A673 (cell line): ENCODE data around the gene MST1R. TPM values are rescaled to one million over a fixed set of nuclear protein-coding genes. Genes with fewer than 3 reads are reported as not detected.

Experiments used
- Bru-seq: library from RNA; stranded (reverse); fragments of 400-500 nt; gene quantifications from one replicate; lab custom pipeline; 2021; lab: Mats Ljungman, UMichigan
- BruChase-seq, 2 experiments: library from RNA; stranded (reverse); fragments of 400-500 nt; gene quantifications; one replicate each; lab custom pipeline; 2021; lab: Mats Ljungman, UMichigan
- BruUV-seq: library from RNA; stranded (reverse); fragments of 400-500 nt; replicated peaks from 2 replicates; lab custom pipeline; 2021; lab: Mats Ljungman, UMichigan
- CTCF ChIA-PET: fragments of 300-600 bp; sonication (Branson Sonifier 250); formaldehyde crosslinking; loops from one replicate; lab custom pipeline; 2022; ENCODE audit warnings: antibody characterized with exemption; lab: Charles Lee
- POLR2A ChIA-PET: fragments of 300-600 bp; sonication (Branson Sonifier 250); formaldehyde crosslinking; loops from one replicate; lab custom pipeline; 2022; ENCODE audit warnings: antibody characterized with exemption; ENCODE audit not compliant: low non-redundant PET; lab: Charles Lee
- DNase-seq: peaks from one replicate; pipeline ENCODE4 v3.0.0-alpha.2; 2015; ENCODE audit warnings: low spot score
- H3K27ac ChIP-seq: fragments of 200-600 bp; sonication (generic); 2 replicates; pipeline ENCODE4 v1.5.1; 2016; ENCODE audit warnings: mixed run types, low read depth, mild to moderate bottlenecking, mixed read lengths, antibody characterized with exemption, low read length; ENCODE audit not compliant: poor library complexity, severe bottlenecking
- H3K27me3 ChIP-seq: fragments of 200-600 bp; sonication (generic); replicated peaks from 2 replicates; pipeline ENCODE4 v1.6.1; 2017; ENCODE audit warnings: mixed run types, low read depth, mild to moderate bottlenecking, mixed read lengths, antibody characterized with exemption, low read length; ENCODE audit not compliant: insufficient read depth, poor library complexity
- H3K36me3 ChIP-seq: fragments of 200-600 bp; sonication (generic); 2 replicates; pipeline ENCODE4 v1.6.1; 2016; ENCODE audit warnings: mixed run types, mild to moderate bottlenecking, mixed read lengths, antibody characterized with exemption, low read length; ENCODE audit not compliant: insufficient read depth, poor library complexity, severe bottlenecking
- H3K4me1 ChIP-seq: fragments of 200-600 bp; sonication (generic); 2 replicates; pipeline ENCODE4 v1.6.1; 2017; ENCODE audit warnings: mixed run types, mild to moderate bottlenecking, mixed read lengths, antibody characterized with exemption, low read length; ENCODE audit not compliant: insufficient read depth, poor library complexity, severe bottlenecking
- H3K4me3 ChIP-seq: fragments of 200-600 bp; sonication (generic); 2 replicates; pipeline ENCODE4 v1.5.1; 2016; ENCODE audit warnings: low read depth, mixed run types, mild to moderate bottlenecking, mixed read lengths, low read length; ENCODE audit not compliant: poor library complexity, severe bottlenecking
- H3K9me3 ChIP-seq: fragments of 200-600 bp; sonication (generic); 2 replicates; pipeline ENCODE4 v1.6.1; 2016; ENCODE audit warnings: mixed run types, low read depth, mild to moderate bottlenecking, mixed read lengths, antibody characterized with exemption, low read length; ENCODE audit not compliant: poor library complexity, severe bottlenecking
- CTCF ChIP-seq: fragments of 300-800, 200-600 bp; sonication (generic); conservative IDR thresholded peaks from 2 replicates; pipeline ENCODE4 v1.5.1; 2017; ENCODE audit warnings: low read depth, mild to moderate bottlenecking, antibody characterized with exemption, low read length, moderate library complexity, mixed read lengths
- EZH2 ChIP-seq: fragments of 200-600 bp; sonication (generic); IDR thresholded peaks from 2 replicates; pipeline ENCODE4 v1.6.1; 2017; ENCODE audit warnings: borderline replicate concordance, low read depth, mild to moderate bottlenecking, mixed read lengths, antibody characterized with exemption, low read length; ENCODE audit not compliant: poor library complexity, severe bottlenecking
- intact Hi-C: fragments of 100-400 bp; cut with micrococcal nuclease; formaldehyde crosslinking; loops from one replicate; pipeline ENCODE4 v1.10.0; 2022; ENCODE audit not compliant: unreplicated experiment
- long read RNA-seq: library from polyadenylated mRNA; stranded (forward); transcript quantifications from one replicate; pipeline ENCODE4 v2.0.0, GENCODE V29; 2022
- total RNA-seq: library from RNA; stranded (reverse); gene quantifications from 2 replicates; pipeline ENCODE4 v1.2.3, GENCODE V29; 2021

Gene MST1R
- total RNA-seq, result not detected in 2 replicates
- Bru-seq, nascent RNA, result percentile 13 among the genes with signal in this experiment
- BruChase-seq, experiment 1, labeled RNA remaining after a 2-hour chase, result percentile 9 among the genes with signal in this experiment
- BruChase-seq, experiment 2, labeled RNA remaining after a 6-hour chase, result percentile 5 among the genes with signal in this experiment
- long read RNA-seq, result 0 reads

- TF ChIP-seq CTCF, result no peak
- TF ChIP-seq EZH2, result no peak
- CTCF ChIA-PET, result interaction anchor here (0.5 kb wide), 1 partner anchor 65 kb away, joined by 4 read pairs; no protein-coding TSS in a partner anchor
- no peak within 1 kb of the TSS for H3K27ac ChIP-seq
- intact Hi-C loops, result loop anchor here (10.0 kb wide), 1 partner anchor 59 kb away; no protein-coding TSS in a partner anchor
- H3K27me3 ChIP-seq, result no peaks in the 10 kb centered on the region
- H3K36me3 ChIP-seq, result no peaks in the 10 kb centered on the region
- no peaks in the 10 kb centered on the region for H3K9me3 ChIP-seq
- BruUV-seq, result no TSS peak
- H3K4me3 ChIP-seq, result no peak within 1 kb of the TSS
- POLR2A ChIA-PET, result no interaction called here
- no peaks in the 10 kb centered on the region for H3K4me1 ChIP-seq
- no peak for DNase-seq
These were observed at the start of gene MST1R for GRCh38 chr3:49903451-49904424. Gene MST1R (minus strand): TSS chr3:49903873. CDS start chr3:49903609, 264 bp downstream.

- Histone ChIP-seq H3K36me3 (no peaks in the 10 kb centered on the region), H3K9me3 (no peaks in the 10 kb centered on the region), H3K4me1 (no peaks in the 10 kb centered on the region), H3K27ac (no peak overlapping the region), H3K4me3 (no peak overlapping the region), H3K27me3 (no peaks in the 10 kb centered on the region)
- CTCF ChIA-PET, result no interaction called here
- intact Hi-C loops, result no loop called here
- POLR2A ChIA-PET, result no interaction called here
- TF ChIP-seq EZH2, result no peak
- TF ChIP-seq CTCF, result no peak
- BruUV-seq, result no TSS peak
- DNase-seq, result no peak
These were observed 49.3 kb upstream of the MST1R start for GRCh38 chr3:49952924-49953323.

- no peak for DNase-seq
- CTCF ChIA-PET, result no interaction called here
- TF ChIP-seq EZH2 (no peak), CTCF (no peak)
- no peak overlapping the region for H3K27ac ChIP-seq
- no peaks in the 10 kb centered on the region for H3K4me1 ChIP-seq
- intact Hi-C loops, result no loop called here
- H3K27me3 ChIP-seq, result no peaks in the 10 kb centered on the region
- H3K4me3 ChIP-seq, result no peak overlapping the region
- POLR2A ChIA-PET, result no interaction called here
- H3K36me3 ChIP-seq, result no peaks in the 10 kb centered on the region
- BruUV-seq, result no TSS peak
- no peaks in the 10 kb centered on the region for H3K9me3 ChIP-seq
These were observed 39.0 kb upstream of the MST1R start for GRCh38 chr3:49942651-49943050.
